HUES6 (cell line): Measurements from ENCODE around the gene IMMT.

ENCODE experiments used
- H3K27ac ChIP-seq: 2 replicates; pipeline ENCODE4 v1.7.0; 2013; ENCODE audit warnings: low read depth, mild to moderate bottlenecking, low read length, inconsistent platforms
- H3K27me3 ChIP-seq: 2 replicates; pipeline ENCODE4 v1.6.1; 2013; ENCODE audit warnings: low read length; ENCODE audit not compliant: control insufficient read depth, insufficient read depth
- H3K36me3 ChIP-seq: 2 replicates; pipeline ENCODE4 v1.6.1; 2013; ENCODE audit warnings: low read length; ENCODE audit not compliant: control insufficient read depth, insufficient read depth
- H3K4me1 ChIP-seq: 2 replicates; pipeline ENCODE4 v1.6.1; 2013; ENCODE audit warnings: low read length; ENCODE audit not compliant: control insufficient read depth, insufficient read depth
- H3K4me3 ChIP-seq: 2 replicates; pipeline ENCODE4 v1.5.1; 2013; ENCODE audit warnings: low read depth, low read length
- H3K9ac ChIP-seq: one replicate; pipeline ENCODE4 v1.6.1; 2013; ENCODE audit warnings: mild to moderate bottlenecking, low read length
- H3K9me3 ChIP-seq: 2 replicates; pipeline ENCODE4 v1.6.1; 2013; ENCODE audit warnings: low read depth, low read length; ENCODE audit not compliant: control insufficient read depth, insufficient read depth

IMMT gene

GRCh38 chr2:86143307-86143706 lies 52.0 kb downstream of the IMMT start:
- no peak overlapping the region for H3K4me3 ChIP-seq
- H3K36me3 ChIP-seq, result peaks cover 94% of the 10 kb centered on the region
- H3K27ac ChIP-seq, result no peak overlapping the region
- H3K9ac ChIP-seq, result no peak overlapping the region
- no peaks in the 10 kb centered on the region for H3K27me3 ChIP-seq
- no peaks in the 10 kb centered on the region for H3K4me1 ChIP-seq
- H3K9me3 ChIP-seq, result no peaks in the 10 kb centered on the region

GRCh38 chr2:86142436-86143257 lies 52.6 kb downstream of the IMMT start:
- Histone ChIP-seq H3K27me3 (no peaks in the 10 kb centered on the region), H3K27ac (no peak overlapping the region), H3K4me3 (no peak overlapping the region), H3K9ac (no peak overlapping the region), H3K9me3 (no peaks in the 10 kb centered on the region), H3K36me3 (peaks cover 94% of the 10 kb centered on the region), H3K4me1 (no peaks in the 10 kb centered on the region)

GRCh38 chr2:86140969-86141392 lies 54.3 kb downstream of the IMMT start:
- H3K4me1 ChIP-seq, result no peaks in the 10 kb centered on the region
- peaks cover 95% of the 10 kb centered on the region for H3K36me3 ChIP-seq
- H3K27ac ChIP-seq, result no peak overlapping the region

DNA sequence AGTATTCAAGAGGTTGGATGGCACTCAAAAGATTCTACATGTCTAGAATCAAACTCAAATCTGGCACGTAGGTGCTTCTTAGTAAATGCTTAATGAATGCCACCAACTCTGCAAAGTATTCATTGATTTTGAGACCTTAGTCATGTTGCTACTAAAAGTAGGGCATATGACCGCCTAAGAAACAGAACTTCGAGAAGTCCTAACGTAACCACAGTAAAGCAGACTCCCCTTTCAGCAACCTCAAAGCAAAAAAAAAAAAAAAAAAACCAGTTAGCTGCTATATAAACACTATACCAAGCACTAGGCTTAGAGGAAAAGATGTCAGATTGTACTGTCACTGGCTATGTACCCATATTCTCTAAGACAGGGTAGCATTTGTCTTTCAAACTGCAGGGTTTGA lies 55.3 kb downstream of the IMMT start:
- Histone ChIP-seq H3K4me1 (no peaks in the 10 kb centered on the region), H3K4me3 (no peak overlapping the region), H3K27ac (no peak overlapping the region), H3K27me3 (no peaks in the 10 kb centered on the region), H3K9ac (no peak overlapping the region), H3K9me3 (no peaks in the 10 kb centered on the region), H3K36me3 (peaks cover 95% of the 10 kb centered on the region)

More at GRCh38 chr2:86140969-86141392, 54.3 kb downstream of the IMMT start:
- no peak overlapping the region for H3K9ac ChIP-seq
- no peaks in the 10 kb centered on the region for H3K27me3 ChIP-seq
- H3K9me3 ChIP-seq, result no peaks in the 10 kb centered on the region
- no peak overlapping the region for H3K4me3 ChIP-seq

- Histone ChIP-seq H3K4me3 (no peak overlapping the region), H3K36me3 (peaks cover 95% of the 10 kb centered on the region), H3K9ac (no peak overlapping the region), H3K4me1 (no peaks in the 10 kb centered on the region), H3K9me3 (no peaks in the 10 kb centered on the region), H3K27ac (no peak overlapping the region), H3K27me3 (no peaks in the 10 kb centered on the region)
Measured at GRCh38 chr2:86138736-86139625, 56.3 kb downstream of the IMMT start.

- H3K9me3 ChIP-seq, result no peaks in the 10 kb centered on the region
- no peaks in the 10 kb centered on the region for H3K27me3 ChIP-seq
- H3K27ac ChIP-seq, result no peak overlapping the region
- no peak overlapping the region for H3K4me3 ChIP-seq
- H3K4me1 ChIP-seq, result no peaks in the 10 kb centered on the region
- H3K36me3 ChIP-seq, result peaks cover 100% of the 10 kb centered on the region
- H3K9ac ChIP-seq, result no peak overlapping the region
Measured at GRCh38 chr2:86136141-86136540, 59.1 kb downstream of the IMMT start.

- Histone ChIP-seq H3K9ac (no peak overlapping the region), H3K27me3 (no peaks in the 10 kb centered on the region), H3K27ac (no peak overlapping the region), H3K4me1 (no peaks in the 10 kb centered on the region), H3K9me3 (no peaks in the 10 kb centered on the region), H3K4me3 (no peak overlapping the region), H3K36me3 (peaks cover 100% of the 10 kb centered on the region)
Measured at GRCh38 chr2:86135653-86136052, 59.6 kb downstream of the IMMT start.

DNA sequence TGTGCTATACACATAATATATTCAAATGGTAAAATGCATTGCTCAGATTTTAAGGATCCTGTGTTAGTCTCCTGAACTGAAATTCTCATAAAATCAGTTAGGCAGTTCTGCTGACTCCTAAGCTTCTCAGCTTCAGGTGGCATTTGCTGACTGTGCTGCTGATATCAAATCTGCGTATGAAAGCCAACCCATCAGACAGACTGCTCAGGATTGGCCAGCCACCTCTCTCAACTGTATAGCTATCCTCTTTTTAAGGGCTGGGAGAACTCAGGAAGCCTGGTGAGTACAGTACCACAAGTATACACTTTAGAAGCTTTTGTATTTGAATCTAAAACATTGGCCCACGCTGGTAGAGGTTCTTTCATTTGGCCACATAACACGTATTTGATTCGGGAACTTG lies 60.6 kb downstream of the IMMT start:
- Histone ChIP-seq H3K27me3 (no peaks in the 10 kb centered on the region), H3K9me3 (no peaks in the 10 kb centered on the region), H3K4me1 (no peaks in the 10 kb centered on the region), H3K27ac (no peak overlapping the region), H3K9ac (no peak overlapping the region), H3K36me3 (peaks cover 100% of the 10 kb centered on the region), H3K4me3 (no peak overlapping the region)

DNA sequence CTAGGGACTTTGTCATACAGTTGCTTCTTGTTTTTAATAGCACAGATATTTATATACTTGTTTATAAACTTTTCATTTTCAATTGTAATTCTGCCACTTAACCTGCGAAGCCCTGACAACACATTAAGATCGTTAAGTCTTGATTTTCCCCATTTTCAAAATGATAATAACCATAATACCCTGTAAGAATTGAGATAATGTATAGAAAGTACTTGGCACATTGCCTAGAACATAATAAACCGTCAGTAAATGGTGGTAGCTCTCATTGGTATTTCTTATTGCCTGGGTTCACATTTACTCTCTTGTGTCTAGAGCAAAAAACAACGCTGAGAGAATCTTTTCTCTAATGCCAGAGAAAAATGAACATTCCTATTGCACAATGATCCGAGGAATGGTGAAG lies 70.6 kb downstream of the IMMT start:
- Histone ChIP-seq H3K27ac (no peak overlapping the region), H3K27me3 (no peaks in the 10 kb centered on the region), H3K36me3 (peaks cover 98% of the 10 kb centered on the region), H3K4me1 (no peaks in the 10 kb centered on the region), H3K9me3 (no peaks in the 10 kb centered on the region), H3K4me3 (no peak overlapping the region), H3K9ac (no peak overlapping the region)

- Histone ChIP-seq H3K4me3 (no peak overlapping the region), H3K36me3 (peaks cover 98% of the 10 kb centered on the region), H3K4me1 (no peaks in the 10 kb centered on the region), H3K27me3 (no peaks in the 10 kb centered on the region), H3K27ac (no peak overlapping the region), H3K9me3 (no peaks in the 10 kb centered on the region), H3K9ac (no peak overlapping the region)
Measured at GRCh38 chr2:86123328-86123925, 71.8 kb downstream of the IMMT start.

DNA sequence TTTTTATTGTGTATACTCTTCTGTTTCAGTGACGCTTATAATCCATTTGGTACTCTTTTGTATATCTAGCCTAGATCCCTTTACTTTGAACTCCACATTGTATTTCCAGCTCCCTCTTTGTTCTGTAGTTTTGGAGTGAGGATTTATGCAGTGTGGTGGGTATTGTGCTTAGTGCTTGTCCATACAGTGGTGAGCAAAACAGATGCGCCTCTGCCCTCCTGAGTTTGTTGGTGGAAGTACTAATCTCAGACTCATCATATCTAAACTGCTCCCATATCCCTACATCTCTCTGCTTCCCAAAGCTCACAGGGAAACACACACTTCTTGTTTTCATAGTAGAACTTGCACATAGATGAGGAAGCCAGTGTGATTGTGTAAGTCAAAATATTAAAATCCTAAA lies 77.1 kb downstream of the IMMT start:
- Histone ChIP-seq H3K27me3 (no peaks in the 10 kb centered on the region), H3K4me1 (peaks cover 18% of the 10 kb centered on the region), H3K36me3 (peaks cover 95% of the 10 kb centered on the region), H3K4me3 (no peak overlapping the region), H3K27ac (no peak overlapping the region), H3K9me3 (no peaks in the 10 kb centered on the region), H3K9ac (no peak overlapping the region)
